Ovary (tissue), 3 donors: ENCODE measurements around the gene CLRN1.

Experiments
- EP300 ChIP-seq: sonication (generic); formaldehyde crosslinking; IDR thresholded peaks from one replicate; pipeline ENCODE4 v1.6.1; 2017; ENCODE audit warnings: antibody characterized with exemption
- POLR2A ChIP-seq: fragments of 450-650 bp; IDR thresholded peaks from one replicate; pipeline ENCODE4 v1.6.1; 2017; ENCODE audit warnings: antibody characterized with exemption, mild to moderate bottlenecking, moderate library complexity
- TF ChIP-seq, protein P1 (sequence below), 3 donors: fragments of 450-650 bp in 2 of 3; fragments of 200-600 bp in 1 of 3; IDR thresholded peaks; one replicate each; pipeline versions ENCODE4 v1.5.1 to v1.8.0; 2016 to 2022; ENCODE audit warnings: antibody characterized with exemption in 3 of 3, mild to moderate bottlenecking in 1 of 3
- donor health status: DM: no; HTN: no; CAD: no.

- TF ChIP-seq, protein P1, sequence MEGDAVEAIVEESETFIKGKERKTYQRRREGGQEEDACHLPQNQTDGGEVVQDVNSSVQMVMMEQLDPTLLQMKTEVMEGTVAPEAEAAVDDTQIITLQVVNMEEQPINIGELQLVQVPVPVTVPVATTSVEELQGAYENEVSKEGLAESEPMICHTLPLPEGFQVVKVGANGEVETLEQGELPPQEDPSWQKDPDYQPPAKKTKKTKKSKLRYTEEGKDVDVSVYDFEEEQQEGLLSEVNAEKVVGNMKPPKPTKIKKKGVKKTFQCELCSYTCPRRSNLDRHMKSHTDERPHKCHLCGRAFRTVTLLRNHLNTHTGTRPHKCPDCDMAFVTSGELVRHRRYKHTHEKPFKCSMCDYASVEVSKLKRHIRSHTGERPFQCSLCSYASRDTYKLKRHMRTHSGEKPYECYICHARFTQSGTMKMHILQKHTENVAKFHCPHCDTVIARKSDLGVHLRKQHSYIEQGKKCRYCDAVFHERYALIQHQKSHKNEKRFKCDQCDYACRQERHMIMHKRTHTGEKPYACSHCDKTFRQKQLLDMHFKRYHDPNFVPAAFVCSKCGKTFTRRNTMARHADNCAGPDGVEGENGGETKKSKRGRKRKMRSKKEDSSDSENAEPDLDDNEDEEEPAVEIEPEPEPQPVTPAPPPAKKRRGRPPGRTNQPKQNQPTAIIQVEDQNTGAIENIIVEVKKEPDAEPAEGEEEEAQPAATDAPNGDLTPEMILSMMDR (IDR thresholded peaks at IDR 0.05): no peak
- no peak for TF ChIP-seq POLR2A
- no peak for TF ChIP-seq EP300
Measured at GRCh38 chr3:150961949-150962348, 10.6 kb downstream of the CLRN1 start.
